Stomach (tissue), 4 donors: ENCODE results near the gene DMWD.

Experiments used
- CTCF ChIP-seq, 7 experiments: fragments of 450-650 bp in 4 of 7; fragments of 200-600 bp in 3 of 7; sonication (generic) in 3 of 7; IDR thresholded peaks; one replicate each; pipeline ENCODE4 v1.5.1; 2016 to 2019; ENCODE audit warnings: antibody characterized with exemption in 7 of 7, control low read depth in 2 of 7, mild to moderate bottlenecking in 1 of 7
- POLR2A ChIP-seq, 4 donors: fragments of 450-650 bp; IDR thresholded peaks; one replicate each; pipeline ENCODE4 v1.6.1; 2016; ENCODE audit warnings: antibody characterized with exemption in 4 of 4, control low read depth in 2 of 4, mild to moderate bottlenecking in 1 of 4, moderate library complexity in 1 of 4
- POLR2AphosphoS5 ChIP-seq, 3 donors: sonication (generic); formaldehyde crosslinking; IDR thresholded peaks; one replicate each; pipeline ENCODE4 v1.6.1; 2016; ENCODE audit warnings: antibody characterized with exemption in 3 of 3

DNA sequence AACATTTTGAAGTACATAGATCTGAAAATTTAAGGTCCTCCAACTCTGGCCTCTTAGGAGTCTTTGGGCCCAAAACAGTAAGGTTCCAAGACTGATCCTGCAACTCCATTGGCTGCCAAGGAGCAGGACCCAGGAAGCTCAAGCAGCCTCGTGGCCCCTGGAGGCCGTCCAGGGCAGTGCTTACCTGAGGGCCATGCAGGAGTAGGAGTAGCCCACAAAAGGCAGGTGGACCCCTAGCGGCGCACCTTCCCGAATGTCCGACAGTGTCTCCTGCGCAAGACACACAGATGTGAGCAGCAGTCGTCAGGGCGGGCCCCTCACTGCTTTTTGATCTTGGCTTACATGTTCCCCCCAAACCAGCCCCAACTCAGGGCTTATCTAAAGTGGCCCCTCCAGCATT is 17.9 kb downstream of the DMWD start:
- TF ChIP-seq CTCF (IDR thresholded peaks at IDR 0.05) (no peak), POLR2AphosphoS5 (IDR thresholded peaks at IDR 0.05) (no peak), POLR2A (IDR thresholded peaks at IDR 0.05) (no peak)
